SH-SY5Y (cell line): ENCODE measurements around the gene ACADSB.

ENCODE experiments used
- GATA2 ChIP-seq: IDR thresholded peaks from 2 replicates; pipeline ENCODE4 v1.6.1; 2011; ENCODE audit warnings: mild to moderate bottlenecking, low read depth, low read length
- GATA3 ChIP-seq: IDR thresholded peaks from 2 replicates; pipeline ENCODE4 v1.6.1; 2011; ENCODE audit warnings: low read depth, mild to moderate bottlenecking, low read length, moderate library complexity

ACADSB gene

DNA sequence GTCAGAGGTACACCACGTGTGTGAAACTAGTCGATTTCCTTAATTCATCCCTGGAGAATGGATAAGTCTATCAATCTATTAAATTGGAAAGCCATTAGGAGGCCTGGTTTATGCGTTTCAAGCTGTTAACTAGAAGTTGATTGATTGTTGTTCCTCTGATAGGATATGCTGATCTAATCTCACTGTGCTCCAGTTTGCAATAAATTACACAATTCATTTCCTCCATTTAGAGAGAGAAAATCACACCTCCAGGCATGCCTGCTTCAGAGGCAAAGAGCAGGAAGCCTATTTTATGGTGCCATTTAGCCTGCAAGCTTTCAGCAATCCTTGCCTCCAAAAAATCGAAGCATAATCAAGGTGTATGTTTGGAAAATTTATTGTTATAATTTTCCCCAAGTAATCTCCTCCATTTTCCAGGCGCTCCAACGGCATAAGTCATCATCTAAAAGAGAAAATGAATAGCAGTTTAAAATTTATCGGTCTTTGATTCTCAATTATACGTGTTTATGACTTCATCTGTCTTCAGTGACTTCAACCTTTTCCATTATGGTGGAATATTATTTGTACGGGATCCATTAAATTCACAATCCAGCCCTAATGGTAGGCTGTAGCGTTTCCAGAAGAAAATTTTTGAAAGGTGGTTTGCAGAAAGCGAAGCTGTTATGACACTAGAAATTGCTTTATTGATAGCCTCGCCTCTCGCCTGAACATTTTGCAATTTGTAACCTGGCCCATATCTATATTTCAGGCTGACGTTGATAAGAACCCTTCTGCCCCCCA lies 84.0 kb downstream of the ACADSB start:
- TF ChIP-seq GATA3, result no peak
- TF ChIP-seq GATA2, result no peak

DNA sequence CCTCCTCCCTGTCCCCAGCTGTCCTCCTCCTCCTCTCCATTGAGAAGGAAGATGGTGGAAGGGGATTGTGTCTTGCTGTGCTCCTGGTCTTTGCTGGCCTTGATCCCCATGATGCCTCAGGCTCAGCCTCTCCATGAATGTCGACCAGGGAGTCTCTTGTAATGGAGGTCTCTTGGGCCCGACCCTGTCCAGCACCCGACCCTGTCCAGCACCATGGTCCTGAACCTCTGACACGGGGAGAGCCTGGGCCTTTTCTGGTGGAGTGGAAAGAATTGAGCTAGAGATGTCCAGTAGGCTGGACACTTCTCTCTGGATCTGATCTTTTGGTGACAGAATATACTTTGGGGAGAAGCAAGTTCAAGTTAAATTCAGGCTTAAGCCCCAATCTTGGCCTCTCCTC lies 84.7 kb downstream of the ACADSB start:
- TF ChIP-seq GATA2 (no peak), GATA3 (no peak)

DNA sequence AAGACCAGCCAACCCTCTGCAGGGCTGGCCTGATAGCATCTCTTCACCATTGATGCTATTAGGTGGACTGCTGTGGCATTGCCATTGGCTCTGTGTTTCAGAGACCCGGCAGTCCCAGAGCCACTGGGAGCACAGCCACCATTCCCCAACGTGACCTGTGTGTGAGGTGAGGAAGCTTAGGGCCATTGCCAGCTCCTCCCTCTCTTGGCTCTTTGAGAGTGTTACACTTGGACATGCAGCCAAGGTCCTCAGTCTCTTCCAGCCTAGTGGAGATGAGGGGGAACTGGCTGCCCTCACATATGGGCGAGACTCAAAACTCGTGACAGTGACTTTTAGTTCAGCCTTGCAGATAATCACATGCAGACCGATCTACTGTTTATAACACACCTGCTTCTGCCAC lies 87.6 kb downstream of the ACADSB start:
- 0 out of 2 replicates have a peak, but pooled peaks have one; percentile 13 for TF ChIP-seq GATA2
- no peak for TF ChIP-seq GATA3

DNA sequence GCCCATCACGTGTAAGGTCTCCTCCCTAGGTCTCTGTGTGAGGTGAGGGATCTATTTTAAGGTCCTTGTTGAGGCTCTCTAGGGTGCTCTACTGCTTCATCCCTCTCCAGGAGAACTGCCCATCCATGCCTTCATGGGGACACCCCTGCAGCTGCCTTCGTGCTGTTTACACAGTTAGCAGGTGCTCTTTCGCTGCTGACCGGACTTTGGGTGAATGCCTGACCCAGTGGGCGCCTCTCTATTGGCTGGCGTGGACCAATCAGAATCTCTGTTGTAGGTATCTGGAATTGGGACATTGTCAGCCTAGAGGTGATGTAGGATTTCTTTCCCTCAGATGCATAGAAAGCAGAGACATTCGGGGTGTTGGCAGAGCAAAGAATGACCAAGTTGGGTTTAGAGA lies 88.2 kb downstream of the ACADSB start:
- no peak for TF ChIP-seq GATA2
- no peak for TF ChIP-seq GATA3

DNA sequence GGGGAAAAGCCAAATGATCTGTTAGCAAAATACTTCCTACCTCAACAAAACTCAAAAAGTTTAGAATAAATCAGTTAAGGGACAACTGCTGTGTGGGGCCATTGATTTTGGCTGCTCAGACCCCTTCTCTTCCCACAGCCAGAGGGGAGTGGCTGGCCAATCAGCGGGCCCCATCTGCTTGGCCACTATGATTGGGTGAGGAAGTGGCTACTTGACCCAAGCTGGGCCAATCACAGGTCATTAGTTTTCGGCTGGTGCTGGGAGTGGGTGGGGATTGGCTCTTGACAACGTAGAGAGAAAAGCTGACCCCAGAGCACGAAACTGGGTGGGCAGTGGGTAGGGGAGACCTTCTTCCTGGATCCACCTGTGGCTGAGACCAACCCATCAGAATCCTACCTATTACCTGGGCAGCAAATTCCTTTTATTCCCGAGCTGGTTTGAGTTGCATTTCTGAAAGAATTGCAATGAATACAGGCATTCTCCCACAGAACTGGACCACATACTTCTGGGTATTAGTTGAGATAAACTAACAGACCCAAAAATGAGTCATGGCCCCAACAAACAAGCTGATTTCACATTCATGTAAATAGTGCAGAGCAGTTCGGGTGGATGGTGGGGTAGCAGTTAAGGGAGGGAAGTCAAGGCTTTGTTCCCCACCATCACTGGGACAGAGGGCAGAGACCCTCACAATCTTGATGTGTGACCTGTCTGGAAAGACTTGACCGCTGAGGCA lies 91.4 kb downstream of the ACADSB start:
- TF ChIP-seq GATA3 (no peak), GATA2 (no peak)

DNA sequence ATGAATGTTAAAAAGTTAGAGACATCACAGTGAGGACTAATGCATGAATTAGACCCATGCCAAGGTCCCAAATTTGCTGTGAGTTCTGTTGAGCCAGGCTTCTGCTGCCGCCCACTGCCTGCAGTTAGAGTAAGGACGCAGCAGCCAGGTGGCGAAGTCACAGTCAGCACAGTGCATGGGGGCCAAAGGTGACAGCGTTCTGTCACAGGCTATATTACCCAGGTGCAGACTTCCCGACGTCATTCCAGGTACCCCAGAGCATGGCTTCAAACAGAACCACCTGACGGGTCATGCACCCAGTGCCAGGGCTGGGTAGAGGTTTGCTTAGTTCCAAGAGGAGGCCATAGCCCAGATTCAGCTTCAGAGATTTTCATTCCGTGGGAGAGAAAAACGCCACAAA lies 93.1 kb downstream of the ACADSB start:
- TF ChIP-seq GATA3 (no peak), GATA2 (no peak)

DNA sequence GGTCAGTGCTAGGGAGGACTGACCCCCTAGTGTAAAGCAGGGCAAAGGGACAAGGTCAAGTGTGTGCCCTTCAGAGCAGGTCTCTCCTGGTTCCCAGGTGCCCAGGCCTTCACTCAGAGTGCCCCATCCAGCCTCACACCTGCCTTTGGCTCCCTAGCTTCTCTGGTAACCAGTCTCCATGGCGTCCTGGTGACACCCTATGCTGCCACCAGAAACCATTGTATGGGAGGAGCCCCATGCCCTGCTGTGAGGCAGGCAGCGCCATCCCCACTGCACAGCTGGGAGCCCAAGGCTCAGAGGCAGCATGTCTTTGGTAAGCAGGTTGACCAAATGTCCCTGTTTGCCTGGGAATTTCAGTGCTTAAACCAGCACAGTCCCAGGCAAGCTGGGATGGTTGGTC lies 93.9 kb downstream of the ACADSB start:
- TF ChIP-seq GATA3 (no peak), GATA2 (no peak)

DNA sequence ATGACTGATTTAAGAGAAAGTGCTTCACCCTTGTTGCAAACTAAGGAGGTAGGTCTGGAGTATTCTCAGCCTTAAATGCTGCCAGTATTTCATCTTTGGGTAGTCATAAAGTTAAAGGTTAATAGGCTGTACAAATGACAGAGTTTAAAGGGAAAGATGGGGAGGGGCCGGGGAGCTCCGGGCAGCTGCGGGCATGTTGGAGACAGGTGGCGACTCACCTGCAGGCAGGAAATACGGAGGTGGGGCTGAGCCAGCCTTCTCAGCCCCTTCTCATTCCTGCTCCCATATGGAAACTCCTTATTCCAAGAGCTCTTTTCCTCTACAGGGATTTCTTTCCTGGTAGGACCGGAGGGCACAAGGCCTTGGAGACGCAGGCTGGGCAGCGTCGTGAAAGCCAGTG lies 95.1 kb downstream of the ACADSB start:
- no peak for TF ChIP-seq GATA3
- TF ChIP-seq GATA2, result no peak
